HG03175 (cell line): ENCODE measurements around the gene SPO11.

Experiments
- ATAC-seq: cut with Tn5 transposase; IDR thresholded peaks from one replicate; pipeline ENCODE4 v1.9.1; 2021; ENCODE audit warnings: mild to moderate bottlenecking, moderate library complexity; ENCODE audit not compliant: unreplicated experiment

SPO11 gene

DNA sequence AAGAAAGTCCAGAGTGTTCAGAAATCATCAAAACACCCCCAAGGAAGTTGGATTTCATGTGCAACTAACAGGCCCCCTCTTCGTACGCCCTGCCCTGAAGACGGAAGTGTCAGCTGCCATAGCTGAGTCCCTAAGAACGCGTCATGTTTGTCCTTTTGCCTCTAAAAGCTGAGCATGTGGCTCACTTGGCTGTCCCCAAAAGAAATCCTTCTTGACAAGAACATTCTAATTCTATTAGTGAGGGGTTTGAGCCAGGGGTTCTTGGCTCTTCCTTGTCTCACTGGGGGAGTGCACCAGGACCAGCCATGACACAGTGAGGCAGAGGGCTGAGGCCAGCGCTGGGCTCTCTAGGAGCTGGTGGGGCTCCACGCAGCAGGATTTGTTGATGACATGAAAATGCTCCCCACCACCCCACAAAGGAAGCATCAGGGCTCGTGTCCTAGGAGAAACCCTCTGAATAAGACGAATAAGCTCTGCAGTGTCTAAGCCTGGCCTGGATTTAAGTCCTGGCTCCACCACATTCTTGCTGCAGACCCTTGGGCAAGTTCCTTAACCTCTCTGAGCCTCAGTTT, 20.0 kb upstream of the SPO11 start:
- no peak for ATAC-seq

DNA sequence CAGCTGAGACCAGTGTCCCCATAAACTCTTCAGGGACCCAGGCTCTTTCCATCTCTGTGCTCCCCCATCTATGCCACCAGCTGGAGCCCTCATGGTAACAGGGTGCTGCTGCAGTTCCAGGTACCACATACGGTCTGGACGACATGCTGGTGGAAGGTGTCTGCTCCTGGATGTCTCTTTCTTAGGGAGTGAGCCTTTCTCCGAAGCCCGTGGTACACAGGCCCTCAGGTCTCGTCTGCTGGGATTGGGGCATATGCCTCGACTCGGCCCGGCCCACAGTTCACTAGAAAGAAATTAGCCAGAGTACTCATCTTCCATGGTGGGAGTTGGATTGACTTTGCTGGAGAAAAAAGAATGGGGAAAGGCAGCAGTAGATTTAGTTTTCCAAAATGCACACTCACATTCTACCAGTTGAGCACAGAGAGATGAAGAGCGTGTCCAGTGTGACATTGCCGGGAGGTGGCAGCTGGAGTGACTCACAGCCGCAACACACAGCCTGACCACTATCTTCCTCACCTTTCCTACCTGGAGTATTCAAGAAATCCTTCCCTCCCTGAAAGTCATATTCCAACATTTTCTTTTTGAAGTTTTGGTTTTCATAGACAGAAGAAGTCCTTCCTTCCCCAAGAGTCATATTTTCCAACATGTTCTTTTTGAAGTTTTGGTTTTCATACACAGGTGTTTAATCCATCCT, 18.6 kb upstream of the SPO11 start:
- no peak for ATAC-seq

DNA sequence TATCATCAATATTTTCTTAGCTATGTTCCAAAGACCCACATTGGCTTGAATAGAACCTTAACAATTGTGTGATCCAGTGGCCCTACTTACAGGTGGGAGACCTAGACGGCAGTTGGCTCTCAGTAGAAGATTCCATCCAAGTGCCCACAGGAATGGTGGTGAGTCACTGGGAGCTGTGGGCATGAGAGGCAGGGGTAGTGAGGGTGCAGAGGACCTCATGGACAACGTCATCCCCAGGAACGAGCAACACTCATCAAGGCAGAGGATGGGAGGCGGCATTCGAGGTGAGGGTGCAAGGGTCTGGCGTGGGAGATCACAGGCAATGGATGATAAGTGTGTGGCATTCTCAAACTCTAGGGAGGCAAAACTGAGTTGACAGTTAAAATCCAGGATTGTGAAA, 17.5 kb upstream of the SPO11 start:
- ATAC-seq = no peak

DNA sequence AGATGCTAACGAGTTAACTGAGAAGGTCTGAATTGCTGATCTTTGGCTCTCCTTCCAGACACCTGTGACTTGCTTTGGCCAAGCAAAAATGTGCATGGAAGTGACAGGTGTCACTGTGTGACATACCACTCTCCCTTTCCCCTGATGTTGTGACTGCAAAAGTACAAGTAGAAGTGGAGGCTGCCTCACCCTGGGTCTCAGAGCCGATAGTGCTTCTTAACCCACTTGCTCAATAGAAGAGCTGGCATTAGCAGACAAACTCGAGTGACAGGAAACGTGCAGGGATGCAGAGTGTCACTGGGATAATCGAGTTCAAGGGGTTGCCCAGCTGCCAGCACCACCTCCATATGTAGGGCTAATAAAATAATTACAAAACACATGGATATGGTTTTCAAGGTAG, 16.4 kb upstream of the SPO11 start:
- ATAC-seq = no peak

DNA sequence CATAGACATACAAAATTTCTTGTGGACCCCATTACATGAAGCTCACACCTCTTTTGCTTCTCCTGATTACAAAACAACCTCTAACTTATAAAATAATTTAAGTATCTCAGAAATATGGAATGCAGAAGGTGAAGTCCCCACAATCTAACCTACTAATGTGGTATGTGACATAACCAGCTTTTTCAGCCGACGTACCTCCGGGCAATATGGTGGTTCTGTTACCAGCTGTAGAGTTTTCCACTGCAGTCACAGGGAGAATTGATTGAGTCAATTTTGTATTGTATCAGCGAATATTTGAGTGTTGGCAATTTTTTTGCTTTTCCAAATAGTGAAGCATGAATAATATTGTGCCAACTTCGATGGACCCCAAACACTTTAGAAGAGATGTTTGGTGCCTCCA, 15.7 kb upstream of the SPO11 start:
- no peak for ATAC-seq

- no peak for ATAC-seq
Measured at GRCh38 chr20:57315083-57315975, 14.3 kb upstream of the SPO11 start.

GRCh38 chr20:57315976-57316480, 13.6 kb upstream of the SPO11 start:
- no peak for ATAC-seq

DNA sequence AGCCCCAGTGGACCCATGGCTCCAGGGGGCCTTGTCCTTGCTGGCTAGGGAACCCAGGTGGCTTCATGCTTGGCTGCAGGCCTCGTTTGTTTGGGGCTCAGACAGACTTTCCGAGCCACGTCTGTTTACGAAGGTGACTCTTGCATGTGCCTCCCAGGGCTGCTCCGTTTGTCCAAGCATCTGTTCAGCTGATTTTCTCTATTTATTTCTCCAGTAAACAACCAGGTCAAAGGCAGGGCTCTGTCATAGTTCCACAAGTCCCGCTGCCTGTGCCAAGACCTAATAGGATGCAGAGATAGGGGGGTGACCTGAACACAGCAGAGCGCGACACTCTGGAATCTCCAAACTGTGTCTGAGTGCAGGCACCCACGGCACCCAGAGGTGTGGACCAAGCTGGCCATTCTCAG, 12.8 kb upstream of the SPO11 start:
- no peak for ATAC-seq

DNA sequence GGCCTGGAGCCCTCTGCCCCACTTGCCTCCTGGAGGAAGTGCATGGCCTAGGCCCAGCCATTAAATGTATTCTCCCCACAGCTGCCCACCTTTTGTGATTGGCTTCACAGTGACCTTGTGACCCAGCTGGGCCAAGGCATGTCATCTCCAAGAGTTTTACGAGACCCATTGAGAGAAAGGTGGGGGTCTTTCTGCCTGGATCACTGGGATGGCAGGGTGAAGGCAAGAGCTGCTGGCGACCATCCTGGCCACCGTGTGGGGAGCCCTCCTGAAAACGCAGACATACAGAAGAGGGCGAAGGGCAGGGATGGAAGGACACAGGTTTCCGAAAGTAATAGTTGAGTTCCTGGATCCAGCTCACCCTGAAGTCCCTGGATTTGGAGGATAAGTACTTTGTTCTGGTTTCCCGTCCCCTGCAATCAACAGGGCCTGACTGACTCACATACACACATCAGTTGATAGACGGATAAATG, 12.3 kb upstream of the SPO11 start:
- no peak for ATAC-seq

GRCh38 chr20:57317789-57318371, 11.7 kb upstream of the SPO11 start:
- no peak for ATAC-seq

DNA sequence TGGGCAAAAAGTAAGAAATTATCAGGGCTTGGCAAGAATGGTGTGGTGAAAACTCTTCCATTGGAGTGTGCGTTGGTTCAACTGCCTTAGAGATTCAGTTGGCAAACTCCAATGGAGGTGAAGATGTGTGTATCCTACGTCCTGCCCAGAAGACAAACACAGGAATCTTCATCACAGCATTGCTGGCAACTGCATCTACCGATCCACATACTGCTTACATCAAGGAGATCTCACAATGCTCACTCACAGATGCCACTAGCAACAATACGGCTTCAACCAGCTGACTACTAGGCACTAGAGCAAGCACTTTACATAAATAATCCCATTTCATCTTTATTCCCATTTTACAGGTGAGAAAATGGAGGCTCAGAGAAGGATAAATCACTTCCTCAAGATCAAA, 10.0 kb upstream of the SPO11 start:
- ATAC-seq = no peak

- no peak for ATAC-seq
Measured at GRCh38 chr20:57320358-57320757, 9.2 kb upstream of the SPO11 start.

DNA sequence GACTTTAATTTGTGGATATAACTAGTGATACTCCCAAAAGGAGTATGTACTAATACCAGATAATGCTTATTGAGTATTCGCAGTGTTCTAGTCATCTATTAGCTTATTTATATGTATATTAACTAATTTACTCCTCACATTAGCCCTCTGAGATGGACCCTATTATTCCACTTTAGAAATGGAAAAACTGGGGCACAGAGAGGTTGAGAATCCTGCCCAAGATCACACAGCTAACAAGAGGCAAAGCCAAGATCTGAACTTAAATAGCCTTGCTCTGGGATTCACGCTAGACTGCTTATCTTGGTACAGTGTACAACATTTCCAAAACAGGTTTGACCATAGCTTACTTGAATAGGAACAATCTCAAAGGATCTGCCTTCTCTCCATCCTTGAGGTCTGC, 8.5 kb upstream of the SPO11 start:
- no peak for ATAC-seq

DNA sequence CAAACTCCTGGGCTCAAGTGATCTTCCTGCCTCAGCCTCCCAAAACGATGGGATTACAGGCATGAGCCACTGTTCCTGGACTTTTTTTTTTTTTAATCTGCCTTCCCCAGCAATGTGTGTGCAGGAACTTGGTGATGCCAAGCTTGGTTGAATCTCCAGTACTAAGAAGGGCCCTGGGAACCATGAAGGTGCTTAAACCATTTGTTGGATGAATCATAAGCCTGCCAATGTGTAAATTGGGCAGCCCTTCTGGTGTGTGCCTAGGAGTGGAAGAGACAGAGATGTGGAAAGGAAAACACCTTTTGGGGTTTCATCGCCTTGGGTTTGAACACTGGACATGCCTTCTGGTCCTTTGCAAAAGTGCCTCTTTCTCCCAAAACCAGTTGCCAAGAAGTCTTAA, 7.1 kb upstream of the SPO11 start:
- no peak for ATAC-seq

- ATAC-seq = no peak
Measured at GRCh38 chr20:57323034-57323433, 6.6 kb upstream of the SPO11 start.

GRCh38 chr20:57325632-57326356, 3.8 kb upstream of the SPO11 start:
- no peak for ATAC-seq

- no peak for ATAC-seq
Measured at GRCh38 chr20:57326667-57327455, 2.7 kb upstream of the SPO11 start.

DNA sequence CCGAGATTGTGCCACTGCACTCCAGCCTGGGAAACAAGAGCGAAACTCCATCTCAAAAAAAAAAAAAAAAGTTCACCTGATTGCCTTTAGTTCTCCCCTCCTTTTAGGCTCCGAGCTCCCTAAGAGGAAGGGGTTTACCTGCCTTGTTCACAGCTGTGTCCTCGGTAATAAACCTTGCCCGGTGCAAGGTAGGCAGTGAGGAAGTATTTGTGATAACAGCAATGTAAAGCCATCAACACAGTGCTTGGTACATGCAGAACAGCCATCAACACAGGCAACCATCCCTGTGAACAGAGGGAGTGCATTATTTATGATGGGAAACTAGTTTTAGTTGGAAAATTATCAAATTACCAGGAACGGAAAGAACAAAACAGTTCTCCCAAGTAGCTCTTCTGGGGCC, 1.8 kb upstream of the SPO11 start:
- no peak for ATAC-seq

GRCh38 chr20:57330998-57331397, 1.4 kb downstream of the SPO11 start:
- ATAC-seq = no peak
